ENCODE measurements around the gene SLC4A2.

Gene SLC4A2

GRCh38 chr7:151083071-151083823 lies 23.9 kb downstream of the SLC4A2 start, which contains the start of gene TMUB1 (continued):
- TF ChIP-seq ATF2 (tag by site-specific recombination; IDR thresholded peaks at IDR 0.05; ENCODE audit: low read depth) (no peak), ZFHX2 (tag by site-specific recombination; conservative IDR thresholded peaks at IDR 0.05) (peak; percentile 72), REST (tag by site-specific recombination; IDR thresholded peaks at IDR 0.05) (no peak), GLI2 (tag by site-specific recombination; IDR thresholded peaks at IDR 0.05; ENCODE audit: borderline replicate concordance, low read depth) (no peak), ZSCAN18 (tag by site-specific recombination; IDR thresholded peaks at IDR 0.05) (no peak), PBX3 (CRISPR knock-in tag; IDR thresholded peaks at IDR 0.05) (0 out of 2 replicates have a peak, but pooled peaks have one; percentile 19), GLI4 (tag by site-specific recombination; IDR thresholded peaks at IDR 0.05) (no peak), ZNF2 (tag by site-specific recombination; IDR thresholded peaks at IDR 0.05) (no peak), MEIS1 (CRISPR knock-in tag; IDR thresholded peaks at IDR 0.05; ENCODE audit: borderline replicate concordance) (no peak)

- ChIA-PET POLR2A (interaction anchor here (1.0 to 3.0 kb wide), 2 partner anchors 18 to 55 kb away, joined by 3 to 16 read pairs; partner anchors contain the start of gene ABCB8), CTCF (interaction anchor here (0.6 to 2.2 kb wide), 7 partner anchors 8 to 231 kb away, joined by 3 to 7 read pairs (median 3); partner anchors contain the start of gene ABCB8)
- Histone ChIP-seq H3K4me1 (ENCODE audit: control insufficient read depth, insufficient read depth, low read length) (peaks cover 7% of the 10 kb centered on the region), H3K36me3 (ENCODE audit: control insufficient read depth in 2 of 2, insufficient read depth in 1 of 2, low read length in 2 of 2) (peaks cover 0 to 17% of the 10 kb centered on the region in 2 experiments; a peak in 1 of 3 replicates), H3K9me3 (ENCODE audit: control insufficient read depth, insufficient read depth, low read depth, low read length) (no peaks in the 10 kb centered on the region), H3K4me3 (ENCODE audit: low read depth, low read length) (peak overlapping the region; percentile 74), H3K27ac (ENCODE audit: extremely low read depth, low read depth, low read length) (no peak overlapping the region; the same call in 1 of the 2 replicates)
- TF ChIP-seq ZFP69B (tag by site-specific recombination; IDR thresholded peaks at IDR 0.05) (no peak), ZNF629 (tag by site-specific recombination; IDR thresholded peaks at IDR 0.05) (0 out of 2 replicates have a peak, but pooled peaks have one; percentile 9), ZNF501 (tag by site-specific recombination; IDR thresholded peaks at IDR 0.05) (0 out of 2 replicates have a peak, but pooled peaks have one; percentile 33), ZNF426 (tag by site-specific recombination; IDR thresholded peaks at IDR 0.05) (no peak), ZBTB17 (tag by site-specific recombination; IDR thresholded peaks at IDR 0.05) (peak; percentile 23; the same call in 1 of the 2 replicates), ZNF645 (tag by site-specific recombination; IDR thresholded peaks at IDR 0.05) (no peak), ZBTB48 (tag by site-specific recombination; IDR thresholded peaks at IDR 0.05) (peak; percentile 61)
Measured at GRCh38 chr7:151083824-151084160, 24.4 kb downstream of the SLC4A2 start.
